GOT3 (cell line): ENCODE measurements around the gene OTX2.

Experiments
- DNase-seq: peaks from one replicate; lab custom pipeline; 2025; ENCODE audit warnings: mixed read lengths; lab: John Stamatoyannopoulos, UW

The OTX2 gene

DNA sequence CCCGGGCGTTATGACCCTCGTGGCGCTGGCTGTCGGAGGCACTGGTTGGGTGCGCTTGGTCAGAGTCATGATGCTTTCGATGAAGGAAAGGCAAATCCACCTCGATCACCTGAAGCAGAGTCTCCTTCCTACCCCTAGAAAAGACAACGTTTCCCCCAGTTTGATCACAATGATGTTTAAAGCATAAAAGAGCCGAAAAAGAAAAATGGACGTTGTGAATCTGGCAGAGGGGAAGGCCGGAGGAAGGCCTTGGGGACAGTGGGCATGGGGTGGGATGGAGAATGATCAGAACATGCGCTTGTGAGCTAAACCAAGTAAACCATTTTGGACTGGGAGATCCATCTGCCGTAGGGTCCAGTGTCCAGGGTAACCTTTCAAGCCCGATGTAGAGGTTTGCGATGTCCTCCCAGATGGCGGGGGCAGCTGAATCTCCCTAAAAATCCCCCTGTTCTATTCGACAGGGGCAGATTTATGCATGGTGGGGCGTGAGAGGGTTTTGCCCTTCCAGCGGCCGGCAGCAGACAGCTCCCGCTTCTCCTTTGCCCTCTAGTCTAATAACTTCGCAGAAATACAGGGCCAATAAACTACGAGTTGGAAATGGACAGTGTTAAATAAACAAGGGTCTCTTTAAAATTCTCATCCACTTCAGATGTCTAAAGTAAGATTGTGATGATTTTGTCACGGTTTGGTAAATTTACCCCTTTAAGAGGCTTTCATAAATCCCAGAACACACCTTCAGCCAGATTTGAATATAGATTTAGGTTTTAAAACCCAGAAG is 2.3 kb upstream of the OTX2 start:
- no peak for DNase-seq

GRCh38 chr14:56811593-56812363 is 1.5 kb upstream of the OTX2 start:
- no peak for DNase-seq

- no peak for DNase-seq
Measured at GRCh38 chr14:56810836-56811592, 735 bp upstream of the OTX2 start.

DNA sequence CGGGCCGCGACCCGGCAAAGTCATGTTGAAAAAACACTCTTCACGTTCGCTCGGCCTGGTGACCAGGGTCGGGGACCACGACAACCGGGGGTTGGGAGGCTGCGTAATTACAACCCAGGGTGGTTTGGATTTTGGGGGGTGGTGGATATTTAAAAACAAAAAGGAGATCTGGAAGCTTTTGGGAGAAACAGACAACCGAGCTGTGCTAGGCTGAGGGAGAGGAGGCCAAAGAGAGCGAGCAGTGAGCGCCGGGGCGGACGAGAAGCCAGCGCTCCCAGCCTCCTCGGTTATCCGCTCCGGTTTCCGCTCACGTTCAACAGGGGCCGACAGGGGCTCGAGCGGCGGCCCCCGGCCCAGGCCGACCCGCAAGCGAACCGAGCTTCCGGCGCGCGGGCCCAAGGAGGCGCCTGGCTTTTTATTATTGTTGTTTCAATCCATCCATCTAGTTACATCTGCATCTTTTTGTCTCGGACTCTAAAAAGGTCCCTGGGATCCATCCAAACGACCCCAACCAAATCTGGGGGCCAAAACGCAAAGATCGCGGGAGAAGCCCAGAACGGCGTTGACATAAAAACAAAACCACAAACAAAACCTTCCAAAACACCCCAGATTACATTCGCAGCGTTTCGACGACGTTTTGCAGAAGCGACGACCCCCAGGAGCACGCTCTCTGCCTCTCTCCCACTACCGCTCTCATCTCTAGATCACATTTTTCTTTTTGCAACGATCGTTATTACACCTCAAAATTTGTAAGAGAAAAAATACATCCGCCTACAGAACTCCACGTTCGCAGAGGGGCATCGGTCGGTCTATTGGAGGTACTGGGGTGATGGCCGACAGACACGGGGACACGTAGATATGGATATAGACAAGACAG is 771 bp downstream of the OTX2 start:
- DNase-seq: no peak

DNA sequence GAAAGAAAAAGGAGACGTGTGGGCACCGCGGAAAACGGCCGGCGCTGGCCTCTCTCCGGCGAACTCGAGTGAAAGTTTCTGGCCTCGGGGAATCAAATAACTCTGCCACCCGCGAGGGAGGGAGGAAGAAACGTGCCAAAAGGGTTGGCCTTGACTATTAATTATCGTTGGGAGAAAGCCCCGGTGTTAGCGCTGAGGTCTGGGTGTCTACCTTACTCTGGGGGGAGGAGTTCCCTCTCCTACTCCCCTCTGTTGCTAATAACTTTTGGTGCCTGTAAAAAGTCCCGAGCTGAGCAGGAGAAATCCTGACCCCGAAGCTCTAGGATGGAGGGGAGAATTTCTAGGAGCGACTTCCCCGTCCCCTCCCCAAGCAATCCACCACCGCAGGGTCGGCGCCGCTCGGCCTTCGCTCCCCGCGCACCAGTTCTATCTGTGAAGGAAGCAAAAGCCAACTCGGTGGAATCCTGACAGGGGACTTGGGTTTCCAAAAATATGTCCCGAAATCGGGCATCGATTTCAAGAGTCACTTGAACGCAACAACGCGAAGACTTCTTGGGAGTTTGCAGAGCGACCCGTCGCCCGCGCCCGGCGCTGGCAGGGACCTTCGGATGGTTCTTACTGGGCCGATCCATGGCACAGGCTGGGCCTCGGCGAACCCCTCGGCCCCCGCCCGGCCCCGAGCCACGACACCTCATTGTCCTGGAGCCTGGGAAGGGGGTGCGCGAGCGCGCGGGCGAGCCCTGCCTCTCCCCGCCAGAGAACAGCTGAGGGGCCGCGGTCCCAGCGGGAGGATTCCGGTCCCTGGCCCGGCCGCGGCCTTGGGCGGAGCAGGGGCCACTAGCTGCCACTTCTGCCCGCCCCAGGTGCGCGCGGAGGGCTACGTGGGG is 1.7 kb downstream of the OTX2 start:
- no peak for DNase-seq

GRCh38 chr14:56808110-56808382 is 2.2 kb downstream of the OTX2 start:
- DNase-seq: no peak

DNA sequence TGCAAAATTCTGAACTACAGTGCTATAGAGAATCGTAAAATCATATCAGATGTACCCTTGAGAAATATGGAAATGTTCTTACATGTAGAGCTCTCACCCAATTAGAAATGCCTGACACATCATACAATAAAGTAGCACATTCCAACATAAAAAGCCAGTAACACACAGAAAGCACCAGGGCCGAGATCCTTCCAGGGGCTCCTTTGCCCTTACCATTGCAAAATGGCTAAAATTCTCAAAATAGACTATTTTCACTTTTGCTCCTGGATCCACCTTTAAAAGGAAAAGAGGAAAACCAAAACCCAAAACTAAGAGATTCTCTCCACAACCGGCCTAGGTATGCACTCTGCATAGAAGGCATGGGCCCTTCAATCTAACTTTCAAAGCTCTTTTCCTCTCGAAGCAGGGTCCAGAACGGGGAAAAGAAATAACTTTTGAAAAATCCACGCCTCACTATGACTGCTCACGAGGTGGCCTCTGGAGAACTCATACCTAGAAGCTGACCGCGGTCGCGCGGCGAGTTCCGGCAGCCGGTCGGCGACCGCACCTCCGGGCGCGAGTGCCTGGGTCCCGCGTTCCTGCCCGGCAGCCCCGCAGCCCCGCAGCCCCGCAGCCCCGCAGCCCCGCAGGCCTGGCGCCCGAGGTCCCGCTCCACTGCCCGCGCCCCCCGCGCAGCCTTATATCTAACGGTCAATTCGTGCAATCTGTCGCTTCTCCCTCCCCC is 2.7 kb downstream of the OTX2 start:
- no peak for DNase-seq

GRCh38 chr14:56806760-56807159 is 3.5 kb downstream of the OTX2 start:
- no peak for DNase-seq

DNA sequence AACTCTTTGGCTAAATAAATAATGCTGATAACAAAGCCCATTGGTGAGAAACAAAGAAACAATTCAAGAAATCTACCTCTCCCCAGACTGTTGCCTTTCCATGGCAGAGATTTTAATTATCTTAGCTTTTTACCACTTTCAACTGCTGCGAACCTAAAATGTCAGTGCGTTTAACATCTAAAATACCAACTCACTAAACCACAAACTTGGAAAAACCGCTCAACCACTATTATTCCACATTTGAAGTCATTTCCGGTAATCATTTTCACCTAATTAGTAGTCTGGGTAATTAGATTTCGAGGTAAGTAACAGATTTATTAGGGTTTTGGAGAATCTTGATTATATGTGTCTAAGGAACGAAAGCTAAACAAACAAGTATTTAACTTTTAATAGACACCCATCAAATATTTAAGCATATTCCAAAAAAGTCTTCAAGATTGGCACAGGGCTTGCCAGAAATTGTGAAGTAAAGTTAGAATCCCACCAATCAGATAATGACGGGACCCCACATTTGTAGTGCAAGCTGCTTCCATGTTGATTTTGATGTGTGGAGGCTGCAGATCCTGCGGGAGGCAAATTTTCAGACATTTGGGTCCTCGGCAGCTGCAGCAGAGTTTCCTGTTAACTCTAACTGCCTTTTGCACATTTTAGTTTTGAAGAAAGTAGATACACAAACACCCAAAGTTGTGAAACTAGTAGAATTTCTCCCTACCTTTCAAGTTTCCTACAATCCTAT is 4.1 kb downstream of the OTX2 start:
- no peak for DNase-seq

- no peak for DNase-seq
Measured at GRCh38 chr14:56805201-56805991, 4.9 kb downstream of the OTX2 start.

DNA sequence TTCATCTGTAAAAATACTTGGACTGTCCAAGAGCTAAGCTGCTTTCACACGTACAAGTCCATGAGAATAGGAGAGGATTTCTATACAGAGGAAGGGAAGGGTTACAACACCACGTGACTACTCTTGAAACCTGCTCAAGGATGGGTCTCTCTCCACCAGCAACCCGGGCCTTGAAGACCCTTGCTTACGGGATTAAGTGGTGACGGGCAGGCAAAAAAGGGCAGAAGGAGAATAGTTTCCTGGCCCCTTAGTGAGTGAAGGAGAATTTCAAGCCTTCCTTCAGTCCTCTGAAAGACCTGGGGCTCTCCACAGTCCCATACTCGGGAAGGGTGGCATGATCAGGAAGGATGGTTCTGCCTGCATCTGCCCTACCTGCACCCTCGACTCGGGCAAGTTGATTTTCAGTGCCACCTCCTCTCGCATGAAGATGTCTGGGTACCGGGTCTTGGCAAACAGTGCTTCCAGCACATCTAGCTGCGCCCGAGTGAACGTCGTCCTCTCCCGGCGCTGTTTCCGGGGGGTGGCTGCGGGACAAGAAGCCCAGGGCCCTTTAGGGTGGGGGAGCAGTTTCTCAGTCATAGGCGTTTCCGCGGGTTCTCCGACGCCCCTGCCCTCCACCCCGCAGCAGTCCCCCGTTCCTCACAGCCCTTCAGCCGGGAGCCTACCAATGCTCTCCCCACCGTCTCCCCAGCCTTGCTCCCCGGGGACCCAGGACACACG is 6.3 kb downstream of the OTX2 start:
- DNase-seq: no peak

DNA sequence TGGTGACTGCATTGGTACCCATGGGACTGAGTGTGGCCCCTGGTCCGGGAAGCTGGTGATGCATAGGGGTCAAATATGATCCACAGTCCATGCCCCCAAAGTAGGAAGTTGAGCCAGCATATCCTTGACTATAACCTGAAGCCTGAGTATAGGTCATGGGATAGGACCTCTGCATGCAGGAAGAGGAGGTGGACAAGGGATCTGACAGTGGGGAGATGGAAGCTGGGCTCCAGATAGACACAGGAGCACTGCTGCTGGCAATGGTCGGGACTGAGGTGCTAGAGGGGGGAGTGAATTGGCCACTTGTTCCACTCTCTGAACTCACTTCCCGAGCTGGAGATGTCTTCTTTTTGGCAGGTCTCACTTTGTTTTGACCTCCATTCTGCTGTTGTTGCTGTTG is 8.4 kb downstream of the OTX2 start:
- no peak for DNase-seq

GRCh38 chr14:56799343-56799645 is 11.0 kb downstream of the OTX2 start:
- no peak for DNase-seq

DNA sequence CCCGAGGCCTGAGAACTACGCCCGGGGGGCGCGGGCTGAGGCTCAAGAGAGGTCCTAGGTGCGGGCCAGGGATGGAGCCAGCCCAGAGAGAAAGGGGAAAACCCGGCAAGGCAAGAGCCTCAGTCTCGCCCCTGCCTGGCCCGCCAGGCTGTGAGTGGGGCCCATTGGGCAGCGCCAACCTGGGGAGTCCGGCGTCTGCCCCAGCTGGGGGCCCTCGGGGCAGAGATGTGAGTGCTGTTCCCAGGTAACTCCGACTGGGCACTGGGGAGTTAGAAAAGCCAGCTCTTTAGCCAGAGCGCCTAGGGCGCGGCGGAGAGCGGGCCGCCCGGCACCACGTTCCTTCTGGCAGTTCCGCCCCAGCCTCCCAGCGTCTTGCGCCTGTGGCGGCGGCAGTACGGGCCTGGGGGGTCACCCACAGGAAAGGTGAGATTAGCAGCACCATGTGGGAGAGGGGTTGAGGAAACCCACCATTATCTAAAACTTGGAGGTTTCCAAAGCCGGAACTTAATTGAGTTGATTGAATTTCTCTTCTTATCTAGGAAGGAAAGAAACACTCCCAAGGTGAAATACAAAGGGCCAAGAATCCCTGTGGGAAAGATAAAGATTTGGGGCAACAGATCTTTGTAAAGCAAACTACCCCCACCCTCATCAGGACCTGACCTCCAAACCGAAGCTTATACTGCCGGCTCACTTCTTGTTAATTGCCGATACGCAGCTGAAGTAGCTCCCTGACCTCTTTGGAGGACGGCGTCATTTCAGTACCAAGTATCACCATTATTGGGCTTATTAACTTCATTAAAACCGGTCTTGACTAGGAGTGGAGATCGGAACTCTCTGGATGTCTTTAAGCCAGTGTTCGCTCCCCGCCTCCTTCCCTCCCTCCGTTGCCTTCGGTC is 11.6 kb downstream of the OTX2 start:
- no peak for DNase-seq

- DNase-seq: no peak
Measured at GRCh38 chr14:56797569-56798446, 12.5 kb downstream of the OTX2 start.

GRCh38 chr14:56797003-56797568 is 13.2 kb downstream of the OTX2 start:
- no peak for DNase-seq
